Endothelial cell of umbilical vein (primary cell): Measurements from ENCODE around the gene CAPN1. TPM values are rescaled to one million over a fixed set of nuclear protein-coding genes. Genes with fewer than 3 reads are reported as not detected.

ENCODE experiments used
- BruUV-seq: library from RNA; stranded (reverse); fragments of 400-500 nt; replicated peaks from 2 replicates; lab custom pipeline; 2021; lab: Mats Ljungman, UMichigan
- CTCF ChIA-PET: fragments of 300-600, 350-600 bp; sonication (Branson Sonifier 250); formaldehyde crosslinking; loops from one replicate; lab custom pipeline; 2021; ENCODE audit warnings: antibody characterized with exemption, inconsistent platforms; lab: Charles Lee
- POLR2A ChIA-PET: fragments of 300-600, 350-600 bp; sonication (Branson Sonifier 250); formaldehyde crosslinking; loops from one replicate; lab custom pipeline; 2021; ENCODE audit warnings: antibody characterized with exemption, inconsistent platforms; lab: Charles Lee
- DNase-seq: peaks from one replicate; pipeline ENCODE4 v3.0.0-alpha.2; 2011; ENCODE audit warnings: low read depth, low spot score
- FAIRE-seq: peaks from 2 replicates; lab custom pipeline; 2011; peaks lifted over from hg19 to GRCh38; lab: Jason Lieb, UNC
- H2AFZ ChIP-seq: 2 replicates; pipeline ENCODE4 v1.6.0; 2012; ENCODE audit warnings: low read depth, low read length, control low read depth, inconsistent platforms
- H3K27ac ChIP-seq: 2 replicates; pipeline ENCODE4 v1.5.1; 2011; ENCODE audit warnings: low read depth, mild to moderate bottlenecking, control low read depth, low read length, moderate library complexity; ENCODE audit not compliant: insufficient read depth
- H3K27me3 ChIP-seq, 2 experiments: 2 replicates each; pipeline versions ENCODE4 v1.6.0 to v1.6.1; 2011; ENCODE audit warnings: low read length in 2 of 2, mixed read lengths in 1 of 2; ENCODE audit not compliant: control insufficient read depth in 2 of 2, insufficient read depth in 2 of 2
- H3K36me3 ChIP-seq, 2 experiments: 2 replicates in 1 of 2; 3 replicates in 1 of 2; pipeline ENCODE4 v1.5.1; 2011; ENCODE audit warnings: low read length in 2 of 2, mild to moderate bottlenecking in 1 of 2, moderate library complexity in 1 of 2; ENCODE audit not compliant: control insufficient read depth in 2 of 2, insufficient read depth in 2 of 2; ENCODE audit errors: extremely low read depth in 1 of 2
- H3K4me1 ChIP-seq: 3 replicates; pipeline ENCODE4 v1.5.1; 2011; ENCODE audit warnings: mild to moderate bottlenecking, low read length; ENCODE audit not compliant: control insufficient read depth, insufficient read depth; ENCODE audit errors: extremely low read depth
- H3K4me2 ChIP-seq: 2 replicates; pipeline ENCODE4 v1.6.1; 2011; ENCODE audit warnings: low read length, control low read depth, mixed read lengths; ENCODE audit not compliant: insufficient read depth
- H3K4me3 ChIP-seq, 3 experiments: fragments of 200-600 bp in 1 of 3; sonication (generic), shearing (Covaris generic) in 1 of 3; replicated peaks in 1 of 3; 2 replicates each; pipeline ENCODE4 v1.5.1; 2011 to 2016; ENCODE audit warnings: control low read depth in 3 of 3, low read length in 3 of 3, mild to moderate bottlenecking in 2 of 3, inconsistent platforms in 1 of 3, low read depth in 1 of 3, moderate library complexity in 1 of 3; ENCODE audit not compliant: insufficient read depth in 1 of 3
- H3K79me2 ChIP-seq: 2 replicates; pipeline ENCODE4 v1.6.0; 2012; ENCODE audit warnings: low read length, inconsistent platforms; ENCODE audit not compliant: control insufficient read depth, insufficient read depth
- H3K9ac ChIP-seq: replicated peaks from 2 replicates; pipeline ENCODE3; 2011; ENCODE audit warnings: low read length, control low read depth; ENCODE audit not compliant: insufficient read depth; ENCODE audit errors: extremely low read depth
- H3K9me1 ChIP-seq: replicated peaks from 3 replicates; pipeline ENCODE4 v1.6.0; 2011; ENCODE audit warnings: mild to moderate bottlenecking, low read length; ENCODE audit not compliant: control insufficient read depth, insufficient read depth; ENCODE audit errors: extremely low read depth
- H3K9me3 ChIP-seq: replicated peaks from 2 replicates; pipeline ENCODE4 v1.5.1; 2012; ENCODE audit warnings: low read length, inconsistent platforms; ENCODE audit not compliant: control insufficient read depth, insufficient read depth
- H4K20me1 ChIP-seq: replicated peaks from 2 replicates; pipeline ENCODE3; 2011; ENCODE audit warnings: mild to moderate bottlenecking, low read length; ENCODE audit not compliant: control insufficient read depth, insufficient read depth; ENCODE audit errors: extremely low read depth
- EZH2 ChIP-seq: IDR thresholded peaks from 2 replicates; pipeline ENCODE4 v1.6.1; 2012; ENCODE audit warnings: borderline replicate concordance, low read depth, mild to moderate bottlenecking, moderate library complexity, low read length, inconsistent platforms; ENCODE audit not compliant: severe bottlenecking
- FOS ChIP-seq: IDR thresholded peaks from 2 replicates; pipeline ENCODE4 v1.6.1; 2011; ENCODE audit warnings: mild to moderate bottlenecking, low read length, moderate library complexity, borderline replicate concordance; ENCODE audit not compliant: insufficient read depth
- GATA2 ChIP-seq: IDR thresholded peaks from 2 replicates; pipeline ENCODE4 v1.7.0; 2011; ENCODE audit warnings: low read depth, mild to moderate bottlenecking, moderate library complexity, mixed read lengths, low read length; ENCODE audit not compliant: insufficient read length, insufficient read depth
- JUN ChIP-seq: IDR thresholded peaks from 2 replicates; pipeline ENCODE4 v1.6.1; 2011; ENCODE audit warnings: borderline replicate concordance, low read depth; ENCODE audit not compliant: insufficient read length, insufficient read depth
- MYC ChIP-seq: IDR thresholded peaks from one replicate; pipeline ENCODE4 v1.6.1; 2011; ENCODE audit warnings: mild to moderate bottlenecking, low read depth, low read length
- POLR2A ChIP-seq: IDR thresholded peaks from 2 replicates; pipeline ENCODE4 v1.6.1; 2012; ENCODE audit warnings: low read depth, mild to moderate bottlenecking, control low read depth, low read length
- POLR2AphosphoS5 ChIP-seq: IDR thresholded peaks from 2 replicates; pipeline ENCODE4 v1.6.1; 2012; ENCODE audit warnings: low read depth, mild to moderate bottlenecking, control low read depth, low read length, moderate library complexity; ENCODE audit not compliant: insufficient read depth
- dilution Hi-C: fragments of 300-500 bp; cut with MboI; formaldehyde crosslinking; loops from one replicate; pipeline ENCODE4 v1.15.0; 2019; ENCODE audit warnings: low sequenced_read_pairs; ENCODE audit not compliant: extremely low pct_ligation_motif_present
- intact Hi-C: fragments of 100-400 bp; cut with micrococcal nuclease; formaldehyde crosslinking; loops from one replicate; pipeline ENCODE4 v1.10.0; 2022
- polyA plus RNA-seq, 4 experiments: library from polyadenylated mRNA; depleted of rRNA in 3 of 4; stranded (reverse) in 3 of 4; unstranded in 1 of 4; fragments of >200 nt; gene quantifications; 2 replicates each; pipeline versions ENCODE4 v1.2.1 to v1.2.3, GENCODE V29; 2011 to 2012; ENCODE audit warnings: missing spikeins in 1 of 4
- total RNA-seq: library from RNA; stranded (reverse); gene quantifications from 2 replicates; pipeline ENCODE4 v1.2.3, GENCODE V29; 2021
- TF ChIP-seq, protein P1 (sequence below): IDR thresholded peaks from 2 replicates; pipeline ENCODE4 v1.6.1; 2011; ENCODE audit not compliant: insufficient read depth, insufficient read length
- TF ChIP-seq, protein P2 (sequence below), 2 donors: IDR thresholded peaks; 1 replicate in 1 of 2; 2 replicates in 1 of 2; pipeline ENCODE4 v1.5.1; 2011; ENCODE audit warnings: low read length in 2 of 2, mild to moderate bottlenecking in 2 of 2, moderate library complexity in 2 of 2, control low read depth in 1 of 2, inconsistent platforms in 1 of 2, low read depth in 1 of 2; ENCODE audit not compliant: insufficient read depth in 1 of 2; ENCODE audit errors: extremely low read depth in 1 of 2

Gene CAPN1
- total and polyA plus RNA-seq, 2 donors (not counting 3 experiments of a cell fraction or from before 2014, with no cell fraction given), result 217 to 218 TPM

DNA sequence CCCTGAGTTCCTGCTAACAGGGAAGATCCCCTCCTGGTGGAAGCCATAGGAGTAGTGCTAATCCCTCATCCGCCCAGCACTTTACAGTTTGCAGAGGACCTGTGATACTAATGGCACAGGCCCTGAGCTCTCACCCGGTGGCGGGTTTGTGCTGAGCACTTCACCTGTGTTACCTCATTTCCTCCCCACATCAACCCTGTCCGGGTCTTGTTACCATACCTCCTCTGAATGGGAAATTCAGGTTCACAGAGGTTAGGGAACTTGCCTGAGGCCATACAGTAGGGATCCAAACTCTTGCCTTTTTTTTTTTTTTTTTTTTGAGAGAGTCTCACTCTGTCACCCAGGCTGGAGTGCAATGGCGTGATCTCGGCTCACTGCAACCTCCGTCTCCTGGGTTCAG is 25.2 kb downstream of the CAPN1 start:
- Histone ChIP-seq H3K9me3 (no peaks in the 10 kb centered on the region), H3K79me2 (no peaks in the 10 kb centered on the region), H3K27me3 (no peaks in the 10 kb centered on the region), H3K4me2 (no peak overlapping the region), H3K9ac (no peak overlapping the region), H3K4me3 (no peak overlapping the region), H3K36me3 (peaks cover 14 to 51% of the 10 kb centered on the region in 2 experiments), H3K4me1 (no peaks in the 10 kb centered on the region), H3K9me1 (no peaks in the 10 kb centered on the region), H3K27ac (no peak overlapping the region), H2AFZ (no peak overlapping the region), H4K20me1 (no peaks in the 10 kb centered on the region)
- ChIA-PET POLR2A (no interaction called here), CTCF (interaction anchor here (1.0 kb wide), 2 partner anchors 18 to 108 kb away, joined by 3 read pairs; no protein-coding TSS in a partner anchor)
- BruUV-seq, result no TSS peak
- FAIRE-seq (no peak), DNase-seq (no peak)
- intact Hi-C loops (loop anchor here (5.0 kb wide), 1 partner anchor 125 kb away; the partner anchor contains the start of gene DPF2), dilution Hi-C loops (no loop called here)
- TF ChIP-seq, protein P1, sequence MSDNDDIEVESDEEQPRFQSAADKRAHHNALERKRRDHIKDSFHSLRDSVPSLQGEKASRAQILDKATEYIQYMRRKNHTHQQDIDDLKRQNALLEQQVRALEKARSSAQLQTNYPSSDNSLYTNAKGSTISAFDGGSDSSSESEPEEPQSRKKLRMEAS, result no peak
- TF ChIP-seq MYC, result no peak
- no peak for TF ChIP-seq GATA2
- TF ChIP-seq EZH2, result no peak
- TF ChIP-seq JUN, result no peak
- TF ChIP-seq, protein P2, sequence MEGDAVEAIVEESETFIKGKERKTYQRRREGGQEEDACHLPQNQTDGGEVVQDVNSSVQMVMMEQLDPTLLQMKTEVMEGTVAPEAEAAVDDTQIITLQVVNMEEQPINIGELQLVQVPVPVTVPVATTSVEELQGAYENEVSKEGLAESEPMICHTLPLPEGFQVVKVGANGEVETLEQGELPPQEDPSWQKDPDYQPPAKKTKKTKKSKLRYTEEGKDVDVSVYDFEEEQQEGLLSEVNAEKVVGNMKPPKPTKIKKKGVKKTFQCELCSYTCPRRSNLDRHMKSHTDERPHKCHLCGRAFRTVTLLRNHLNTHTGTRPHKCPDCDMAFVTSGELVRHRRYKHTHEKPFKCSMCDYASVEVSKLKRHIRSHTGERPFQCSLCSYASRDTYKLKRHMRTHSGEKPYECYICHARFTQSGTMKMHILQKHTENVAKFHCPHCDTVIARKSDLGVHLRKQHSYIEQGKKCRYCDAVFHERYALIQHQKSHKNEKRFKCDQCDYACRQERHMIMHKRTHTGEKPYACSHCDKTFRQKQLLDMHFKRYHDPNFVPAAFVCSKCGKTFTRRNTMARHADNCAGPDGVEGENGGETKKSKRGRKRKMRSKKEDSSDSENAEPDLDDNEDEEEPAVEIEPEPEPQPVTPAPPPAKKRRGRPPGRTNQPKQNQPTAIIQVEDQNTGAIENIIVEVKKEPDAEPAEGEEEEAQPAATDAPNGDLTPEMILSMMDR (IDR thresholded peaks at IDR 0.05; ENCODE audit: extremely low read depth in 1 of 2, insufficient read depth in 1 of 2, low read depth in 1 of 2, low read length in 2 of 2), result no peak
- no peak for TF ChIP-seq POLR2AphosphoS5
- no peak for TF ChIP-seq POLR2A
- TF ChIP-seq FOS, result no peak
